A673 (cell line): ENCODE results near the gene TMEM156.

ENCODE experiments used
- EZH2 ChIP-seq: fragments of 200-600 bp; sonication (generic); IDR thresholded peaks from 2 replicates; pipeline ENCODE4 v1.6.1; 2017; ENCODE audit warnings: borderline replicate concordance, low read depth, mild to moderate bottlenecking, mixed read lengths, antibody characterized with exemption, low read length; ENCODE audit not compliant: poor library complexity, severe bottlenecking
- TF ChIP-seq, protein P1 (sequence below): fragments of 300-800, 200-600 bp; sonication (generic); conservative IDR thresholded peaks from 2 replicates; pipeline ENCODE4 v1.5.1; 2017; ENCODE audit warnings: low read depth, mild to moderate bottlenecking, antibody characterized with exemption, low read length, moderate library complexity, mixed read lengths

DNA sequence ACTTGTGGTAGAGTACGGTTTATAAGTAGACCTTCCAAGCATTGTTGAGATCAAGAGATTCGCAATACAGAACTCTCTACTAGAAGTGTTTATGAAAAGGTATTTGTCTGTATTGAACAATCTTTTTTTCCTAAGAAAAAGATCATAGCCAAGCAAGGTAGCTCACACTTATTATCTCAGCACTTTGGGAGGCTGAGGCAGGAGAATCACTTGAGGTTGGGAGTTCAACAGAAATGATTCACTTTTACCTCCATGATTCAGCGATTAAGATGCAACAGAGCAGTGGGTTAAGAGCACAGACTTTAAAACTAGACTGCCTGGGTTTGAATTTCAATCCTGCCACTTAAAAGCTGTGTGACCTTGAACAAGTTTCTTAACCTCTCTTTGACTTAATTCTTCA, 74.3 kb downstream of the TMEM156 start:
- TF ChIP-seq, protein P1, sequence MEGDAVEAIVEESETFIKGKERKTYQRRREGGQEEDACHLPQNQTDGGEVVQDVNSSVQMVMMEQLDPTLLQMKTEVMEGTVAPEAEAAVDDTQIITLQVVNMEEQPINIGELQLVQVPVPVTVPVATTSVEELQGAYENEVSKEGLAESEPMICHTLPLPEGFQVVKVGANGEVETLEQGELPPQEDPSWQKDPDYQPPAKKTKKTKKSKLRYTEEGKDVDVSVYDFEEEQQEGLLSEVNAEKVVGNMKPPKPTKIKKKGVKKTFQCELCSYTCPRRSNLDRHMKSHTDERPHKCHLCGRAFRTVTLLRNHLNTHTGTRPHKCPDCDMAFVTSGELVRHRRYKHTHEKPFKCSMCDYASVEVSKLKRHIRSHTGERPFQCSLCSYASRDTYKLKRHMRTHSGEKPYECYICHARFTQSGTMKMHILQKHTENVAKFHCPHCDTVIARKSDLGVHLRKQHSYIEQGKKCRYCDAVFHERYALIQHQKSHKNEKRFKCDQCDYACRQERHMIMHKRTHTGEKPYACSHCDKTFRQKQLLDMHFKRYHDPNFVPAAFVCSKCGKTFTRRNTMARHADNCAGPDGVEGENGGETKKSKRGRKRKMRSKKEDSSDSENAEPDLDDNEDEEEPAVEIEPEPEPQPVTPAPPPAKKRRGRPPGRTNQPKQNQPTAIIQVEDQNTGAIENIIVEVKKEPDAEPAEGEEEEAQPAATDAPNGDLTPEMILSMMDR, result no peak
- TF ChIP-seq EZH2, result no peak
